Brain microvascular endothelial cell (primary cell): ENCODE measurements around the gene FCSK.

Experiments
- DNase-seq: peaks from one replicate; pipeline ENCODE4 v3.0.0-alpha.2; 2020
- H3K27ac ChIP-seq: fragments of 250-450 bp; sonication (Bioruptor Pico); 2 replicates; pipeline ENCODE4 v1.5.1; 2020; ENCODE audit warnings: mild to moderate bottlenecking, moderate library complexity
- H3K27me3 ChIP-seq: fragments of 250-450 bp; sonication (Bioruptor Pico); replicated peaks from 2 replicates; pipeline ENCODE4 v1.5.1; 2020; ENCODE audit warnings: mild to moderate bottlenecking
- H3K36me3 ChIP-seq: fragments of 250-450 bp; sonication (Bioruptor Pico); replicated peaks from 2 replicates; pipeline ENCODE4 v1.5.1; 2020; ENCODE audit warnings: mild to moderate bottlenecking
- H3K4me3 ChIP-seq: 2 replicates; pipeline ENCODE4 v1.5.1; 2011; ENCODE audit warnings: low read depth, mild to moderate bottlenecking, control low read depth, low read length, moderate library complexity
- in situ Hi-C: cut with HindIII; loops from 2 replicates; pipeline ENCODE4 v1.10.0; 2017; ENCODE audit warnings: low sequenced_read_pairs, low pct_ligation_motif_present
- TF ChIP-seq, protein P1 (sequence below): IDR thresholded peaks from 2 replicates; pipeline ENCODE4 v1.5.1; 2011; ENCODE audit warnings: low read depth, mild to moderate bottlenecking, moderate library complexity, low read length, control low read depth, inconsistent platforms; ENCODE audit errors: missing control alignments

Gene FCSK

DNA sequence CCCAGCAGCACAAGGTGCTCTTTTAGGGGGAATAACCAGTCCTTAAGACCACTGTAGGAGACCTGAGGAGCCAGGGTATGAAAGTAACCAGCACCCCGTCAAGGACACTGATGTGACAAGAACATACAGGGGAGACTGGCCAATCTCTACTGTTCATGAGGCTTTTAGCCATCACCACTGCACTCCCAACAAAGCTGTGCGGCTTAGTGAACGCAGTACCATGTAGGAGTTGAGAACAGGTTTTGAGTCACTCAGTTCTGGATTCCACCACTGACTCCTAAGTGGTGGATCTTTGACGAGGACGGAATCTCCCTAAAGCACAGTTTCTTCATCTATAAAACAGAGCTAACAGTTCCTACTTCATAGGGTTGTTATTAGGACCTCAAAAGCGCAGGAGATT, 42.1 kb downstream of the FCSK start:
- in situ Hi-C loops: no loop called here
- TF ChIP-seq, protein P1, sequence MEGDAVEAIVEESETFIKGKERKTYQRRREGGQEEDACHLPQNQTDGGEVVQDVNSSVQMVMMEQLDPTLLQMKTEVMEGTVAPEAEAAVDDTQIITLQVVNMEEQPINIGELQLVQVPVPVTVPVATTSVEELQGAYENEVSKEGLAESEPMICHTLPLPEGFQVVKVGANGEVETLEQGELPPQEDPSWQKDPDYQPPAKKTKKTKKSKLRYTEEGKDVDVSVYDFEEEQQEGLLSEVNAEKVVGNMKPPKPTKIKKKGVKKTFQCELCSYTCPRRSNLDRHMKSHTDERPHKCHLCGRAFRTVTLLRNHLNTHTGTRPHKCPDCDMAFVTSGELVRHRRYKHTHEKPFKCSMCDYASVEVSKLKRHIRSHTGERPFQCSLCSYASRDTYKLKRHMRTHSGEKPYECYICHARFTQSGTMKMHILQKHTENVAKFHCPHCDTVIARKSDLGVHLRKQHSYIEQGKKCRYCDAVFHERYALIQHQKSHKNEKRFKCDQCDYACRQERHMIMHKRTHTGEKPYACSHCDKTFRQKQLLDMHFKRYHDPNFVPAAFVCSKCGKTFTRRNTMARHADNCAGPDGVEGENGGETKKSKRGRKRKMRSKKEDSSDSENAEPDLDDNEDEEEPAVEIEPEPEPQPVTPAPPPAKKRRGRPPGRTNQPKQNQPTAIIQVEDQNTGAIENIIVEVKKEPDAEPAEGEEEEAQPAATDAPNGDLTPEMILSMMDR: no peak
- Histone ChIP-seq H3K36me3 (peaks cover 28% of the 10 kb centered on the region), H3K27me3 (no peaks in the 10 kb centered on the region), H3K27ac (no peak overlapping the region), H3K4me3 (no peak overlapping the region)
- no peak for DNase-seq

DNA sequence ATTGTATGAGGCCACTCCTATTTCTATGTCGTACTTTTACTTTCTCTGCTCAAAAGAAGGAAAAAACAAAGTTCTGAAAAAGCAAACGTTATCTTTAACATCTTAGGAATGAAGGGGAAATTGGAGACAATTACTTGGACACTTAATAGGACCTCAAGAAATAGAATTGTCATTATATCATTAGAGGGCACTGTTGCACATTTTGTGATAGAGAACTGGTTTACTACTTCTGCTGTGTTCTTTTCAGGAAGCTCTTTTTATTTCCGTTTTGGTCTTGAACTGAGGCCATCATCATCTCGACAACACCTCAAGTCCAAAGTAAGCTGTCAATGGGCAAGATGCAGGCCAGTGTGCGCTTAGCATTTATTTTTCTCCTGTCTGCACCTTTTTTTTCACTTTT, 54.4 kb downstream of the FCSK start:
- Histone ChIP-seq H3K27ac (no peak overlapping the region), H3K27me3 (no peaks in the 10 kb centered on the region), H3K36me3 (peaks cover 27% of the 10 kb centered on the region), H3K4me3 (no peak overlapping the region)
- TF ChIP-seq, protein P1: no peak
- DNase-seq: no peak
- in situ Hi-C loops: no loop called here

DNA sequence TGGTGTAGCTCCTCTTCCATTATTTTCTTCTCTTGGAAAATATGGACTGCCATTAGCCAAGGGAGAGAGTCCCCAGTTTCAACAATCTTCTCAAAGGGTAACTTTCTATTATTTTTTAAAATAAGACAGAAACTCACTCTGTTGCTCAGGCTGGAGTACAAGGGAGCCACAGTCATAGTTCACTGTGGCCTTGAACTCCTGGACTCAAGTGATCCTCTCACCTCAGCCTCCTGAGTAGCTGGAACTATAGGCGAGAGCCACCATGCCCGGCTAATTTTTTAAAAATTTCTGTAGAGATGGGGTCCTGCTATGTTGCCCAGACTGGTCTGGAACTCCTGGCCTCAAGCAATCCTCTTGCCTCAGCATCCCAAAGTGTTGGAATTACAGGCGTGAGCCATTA, 55.8 kb downstream of the FCSK start:
- DNase-seq: no peak
- TF ChIP-seq, protein P1: no peak
- Histone ChIP-seq H3K27me3 (no peaks in the 10 kb centered on the region), H3K27ac (no peak overlapping the region), H3K4me3 (no peak overlapping the region), H3K36me3 (peaks cover 33% of the 10 kb centered on the region)
- in situ Hi-C loops: no loop called here

DNA sequence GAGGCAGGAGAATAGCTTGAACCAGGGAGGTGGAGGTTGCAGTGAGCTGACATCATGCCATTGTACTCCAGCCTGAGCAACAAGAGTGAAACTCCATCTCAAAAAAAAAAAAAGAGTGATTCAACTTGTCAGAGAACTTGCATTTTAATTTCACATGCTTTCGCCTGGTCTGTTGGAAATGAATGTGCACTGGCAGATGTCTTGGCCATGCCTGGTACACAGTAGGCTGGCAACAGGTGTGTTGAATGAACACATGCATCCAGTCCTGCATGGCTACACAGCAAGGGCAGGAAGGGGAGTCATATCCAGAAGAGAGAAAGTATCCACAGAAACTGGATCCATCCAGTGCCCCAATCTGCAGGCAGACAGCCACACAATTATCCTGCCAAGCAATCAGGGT, 57.4 kb downstream of the FCSK start:
- Histone ChIP-seq H3K36me3 (peaks cover 37% of the 10 kb centered on the region), H3K4me3 (no peak overlapping the region), H3K27me3 (no peaks in the 10 kb centered on the region), H3K27ac (no peak overlapping the region)
- TF ChIP-seq, protein P1: no peak
- in situ Hi-C loops: no loop called here
- no peak for DNase-seq

DNA sequence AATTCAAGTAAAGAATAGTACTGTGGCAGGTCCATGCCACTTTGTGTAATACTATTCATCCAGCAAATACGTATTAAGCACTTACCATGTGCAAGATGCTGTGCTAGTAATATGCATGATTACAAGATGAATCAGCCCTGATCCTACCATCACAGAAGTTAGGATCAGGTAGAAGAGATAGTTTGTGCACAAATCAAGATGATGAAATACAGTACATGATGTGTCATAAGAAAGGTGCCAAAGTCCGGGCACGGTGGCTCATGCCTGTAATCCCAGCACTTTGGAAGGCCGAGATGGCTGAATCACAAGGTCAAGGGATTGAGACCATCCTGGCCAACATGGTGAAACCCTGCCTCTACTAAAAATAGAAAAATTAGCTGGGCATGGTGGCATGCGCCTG, 58.1 kb downstream of the FCSK start:
- TF ChIP-seq, protein P1: no peak
- no peak for DNase-seq
- Histone ChIP-seq H3K36me3 (peaks cover 42% of the 10 kb centered on the region), H3K27me3 (no peaks in the 10 kb centered on the region), H3K4me3 (no peak overlapping the region), H3K27ac (no peak overlapping the region)
- in situ Hi-C loops: no loop called here

DNA sequence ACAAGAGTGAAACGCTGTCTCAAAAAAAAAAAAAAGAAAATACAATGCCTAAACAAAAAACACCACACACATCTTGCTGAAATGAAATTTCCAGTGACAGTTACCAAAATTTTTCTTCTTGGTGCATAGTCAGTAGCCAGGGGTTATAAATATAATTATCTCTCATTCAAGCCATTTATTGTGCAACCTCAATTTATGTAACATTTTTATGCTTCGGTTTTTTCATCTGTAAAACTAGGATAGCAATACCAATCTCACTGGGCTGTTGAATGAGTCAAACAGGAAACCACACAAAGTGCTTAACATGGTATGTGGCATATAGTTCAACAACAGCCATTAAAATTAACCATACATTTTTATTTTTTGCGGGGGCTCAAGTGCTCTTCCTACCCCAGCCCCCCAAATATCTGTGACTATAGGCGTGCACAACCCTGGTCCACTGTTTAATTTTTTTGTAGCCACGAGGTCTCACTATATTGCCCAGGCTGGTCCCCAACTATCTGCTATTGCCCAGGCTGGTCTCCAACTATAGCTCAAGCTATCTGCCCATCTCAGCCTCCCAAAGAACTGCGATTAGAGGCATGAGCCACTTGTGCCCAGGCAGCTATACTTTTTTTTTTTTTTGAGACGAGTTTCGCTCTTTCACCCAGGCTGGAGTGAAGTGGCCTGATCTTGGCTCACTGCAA, 66.4 kb downstream of the FCSK start:
- peak overlapping the region; percentile 28 for H3K27ac ChIP-seq
- DNase-seq: peak; percentile 52
- TF ChIP-seq, protein P1: no peak
- H3K36me3 ChIP-seq: peaks cover 6% of the 10 kb centered on the region
- no peaks in the 10 kb centered on the region for H3K27me3 ChIP-seq
- in situ Hi-C loops: no loop called here
- no peak overlapping the region for H3K4me3 ChIP-seq
